GM12878 (cell line): ENCODE results near the gene ZDHHC19. TPM values are rescaled to one million over a fixed set of nuclear protein-coding genes. Genes with fewer than 3 reads are reported as not detected.

Experiments
- ATF2 ChIP-seq: IDR thresholded peaks from 2 replicates; pipeline ENCODE4 v1.6.1; 2012; ENCODE audit warnings: low read length, inconsistent platforms
- BHLHE40 ChIP-seq, 2 experiments: fragments of 450-650 bp in 1 of 2; IDR thresholded peaks; 2 replicates each; pipeline ENCODE4 v1.6.1; 2011 to 2017; ENCODE audit warnings: low read depth in 2 of 2, borderline replicate concordance in 1 of 2, improper control_type of control experiment in 1 of 2, low read length in 1 of 2, mild to moderate bottlenecking in 1 of 2
- ELK1 ChIP-seq: IDR thresholded peaks from 2 replicates; pipeline ENCODE4 v1.6.1; 2012; ENCODE audit warnings: low read depth, low read length, improper control_type of control experiment
- KAT2A ChIP-seq: conservative IDR thresholded peaks from 2 replicates; pipeline ENCODE4 v1.6.1; 2011; ENCODE audit warnings: low read depth, low read length; ENCODE audit not compliant: control insufficient read depth
- MLLT1 ChIP-seq: fragments of 450-650 bp; IDR thresholded peaks from 2 replicates; pipeline ENCODE4 v1.6.1; 2016; ENCODE audit warnings: mild to moderate bottlenecking
- NFYA ChIP-seq: IDR thresholded peaks from 2 replicates; pipeline ENCODE4 v1.6.1; 2011; ENCODE audit warnings: low read depth, mild to moderate bottlenecking, low read length, improper control_type of control experiment, borderline replicate concordance
- NKRF ChIP-seq: fragments of 450-650 bp; conservative IDR thresholded peaks from 2 replicates; pipeline ENCODE4 v1.6.1; 2017; ENCODE audit warnings: mild to moderate bottlenecking, moderate library complexity
- PBX3 ChIP-seq: IDR thresholded peaks from 2 replicates; pipeline ENCODE4 v1.6.1; 2011; ENCODE audit warnings: mild to moderate bottlenecking, low read depth, low read length, moderate library complexity; ENCODE audit not compliant: insufficient replicate concordance
- SPI1 ChIP-seq: IDR thresholded peaks from 2 replicates; pipeline ENCODE4 v1.6.1; 2011; ENCODE audit warnings: low read depth, mild to moderate bottlenecking, low read length, moderate library complexity, borderline replicate concordance; ENCODE audit not compliant: insufficient read depth
- polyA plus RNA-seq, 11 experiments: library from polyadenylated mRNA; depleted of rRNA in 4 of 11; unstranded in 6 of 11; stranded (reverse) in 5 of 11; fragments of >200 nt; fragmentation: Nextera tagmentation in 4 of 11; fragmentation: Illumina TruSeq in 1 of 11; extraction: Ambion mirVana in 4 of 11; extraction: Trizol in 1 of 11; gene quantifications; 1 replicate in 1 of 11; 2 replicates in 10 of 11; pipeline versions ENCODE4 v1.2.1 to v1.2.3, GENCODE V29; 2011 to 2016; ENCODE audit warnings: inconsistent platforms in 2 of 11, missing spikeins in 2 of 11, low read depth in 1 of 11
- total RNA-seq, 4 experiments: library from RNA; depleted of rRNA in 3 of 4; stranded (reverse); fragments of >200 nt in 3 of 4; fragmentation: Illumina TruSeq in 1 of 4; extraction: Trizol in 1 of 4; gene quantifications; 2 replicates each; pipeline versions ENCODE4 v1.2.1 to v1.2.3, GENCODE V29; 2013 to 2021

ZDHHC19 gene
- total and polyA plus RNA-seq, 10 of the 15 experiments (the other 5 are each of a cell fraction or from before 2014, with no cell fraction given) = 0.26 TPM; not detected in 9

GRCh38 chr3:196168808-196169391 lies 42.3 kb downstream of the ZDHHC19 start (continued):
- no peak for TF ChIP-seq NKRF
- TF ChIP-seq MLLT1 = no peak
- TF ChIP-seq ELK1 = no peak
- TF ChIP-seq KAT2A = no peak
- no peak for TF ChIP-seq ATF2
- TF ChIP-seq BHLHE40 (IDR thresholded peaks at IDR 0.05; ENCODE audit: borderline replicate concordance in 1 of 2, low read depth in 2 of 2, low read length in 1 of 2) = no peak
- no peak for TF ChIP-seq NFYA
- no peak for TF ChIP-seq PBX3
- TF ChIP-seq SPI1 = no peak
